GM12872 (cell line): ENCODE results near the gene EFCAB10.
A peak's percentile ranks its signal among the peaks of the same experiment; 100 is the strongest.

Experiments
- CTCF ChIP-seq: IDR thresholded peaks from 3 replicates; pipeline ENCODE4 v1.5.1; 2011; ENCODE audit warnings: low read depth, mild to moderate bottlenecking, low read length, moderate library complexity; ENCODE audit not compliant: insufficient read depth

The EFCAB10 gene

GRCh38 chr7:105538339-105538738 lies 43.0 kb downstream of the EFCAB10 start:
- TF ChIP-seq CTCF, result no peak

GRCh38 chr7:105532709-105533460 lies 48.4 kb downstream of the EFCAB10 start:
- no peak for TF ChIP-seq CTCF

- TF ChIP-seq CTCF, result peak; percentile 85
Measured at GRCh38 chr7:105531792-105532671, 49.3 kb downstream of the EFCAB10 start, which contains the start of gene RINT1. TSS of gene RINT1 (plus strand) at chr7:105532201. CDS start at chr7:105532316, 115 bp downstream.

GRCh38 chr7:105530546-105530945 lies 50.7 kb downstream of the EFCAB10 start:
- TF ChIP-seq CTCF, result no peak

GRCh38 chr7:105530126-105530525 lies 51.2 kb downstream of the EFCAB10 start:
- no peak for TF ChIP-seq CTCF

GRCh38 chr7:105524840-105525239 lies 56.5 kb downstream of the EFCAB10 start:
- no peak for TF ChIP-seq CTCF

GRCh38 chr7:105521717-105522463 lies 59.4 kb downstream of the EFCAB10 start, which contains the start of gene PUS7:
TSS of gene PUS7 (minus strand) at chr7:105522271. CDS start at chr7:105508512, 13,759 bp downstream.
- TF ChIP-seq CTCF, result no peak
